A549 (cell line): ENCODE measurements around the gene LMTK2. TPM values are rescaled to one million over a fixed set of nuclear protein-coding genes. Genes with fewer than 3 reads are reported as not detected.

Experiments
- ATAC-seq, 2 experiments: fragments of 200-7000 bp in 1 of 2; fragments of >200 bp in 1 of 2; cut with Nextera tagmentation in 1 of 2; cut with Tn5 transposase in 1 of 2; 3 replicates each; pipeline versions ENCODE4 v1.8.0 to v1.9.1; 2018 to 2020; ENCODE audit warnings: mild to moderate bottlenecking in 1 of 2, moderate library complexity in 1 of 2
- CTCF ChIA-PET: fragments of 300-600 bp; sonication (Branson Sonifier 250); formaldehyde crosslinking; extraction: SDS; loops from one replicate; lab custom pipeline; 2021; ENCODE audit warnings: antibody characterized with exemption, inconsistent platforms; lab: Yijun Ruan, JAX
- POLR2A ChIA-PET: fragments of 350-600 bp; formaldehyde crosslinking; extraction: SDS; loops from one replicate; lab custom pipeline; 2021; ENCODE audit warnings: antibody characterized with exemption, inconsistent platforms; lab: Yijun Ruan, JAX
- DNase-seq, 2 experiments: peaks; one replicate each; pipeline versions ENCODE4 v3.0.0 to v3.0.0-alpha.2; 2011 to 2016; ENCODE audit warnings: low read depth in 1 of 2, low spot score in 1 of 2
- FAIRE-seq: peaks from 2 replicates; lab custom pipeline; 2011; peaks lifted over from hg19 to GRCh38; lab: Jason Lieb, UNC
- H3K27ac ChIP-seq, 2 experiments: fragments of >200 bp; sonication (Bioruptor Twin); formaldehyde crosslinking; 3 replicates each; pipeline ENCODE4 v1.5.1; 2016 to 2017
- H3K4me1 ChIP-seq: fragments of >200 bp; sonication (Bioruptor Twin); formaldehyde crosslinking; 3 replicates; pipeline ENCODE4 v1.6.1; 2016
- H3K4me2 ChIP-seq: fragments of >200 bp; sonication (Bioruptor Twin); formaldehyde crosslinking; 3 replicates; pipeline ENCODE4 v1.6.1; 2016
- H3K4me3 ChIP-seq: fragments of >200 bp; sonication (Bioruptor Twin); formaldehyde crosslinking; 3 replicates; pipeline ENCODE4 v1.5.1; 2016
- H3K9me3 ChIP-seq: fragments of >200 bp; sonication (Bioruptor Twin); formaldehyde crosslinking; 3 replicates; pipeline ENCODE4 v1.6.1; 2016
- CBX2 ChIP-seq: fragments of 200-600 bp; sonication (generic); IDR thresholded peaks from 2 replicates; pipeline ENCODE4 v1.6.1; 2016; ENCODE audit warnings: low read depth, mild to moderate bottlenecking, borderline replicate concordance
- CEBPB ChIP-seq, 2 experiments: fragments of >200 bp in 1 of 2; sonication (Bioruptor Twin) in 1 of 2; formaldehyde crosslinking in 1 of 2; IDR thresholded peaks; 2 replicates each; pipeline ENCODE4 v1.6.1; 2012 to 2016
- FOSB ChIP-seq: fragments of 250-450 bp; sonication (Bioruptor Pico); IDR thresholded peaks from 2 replicates; pipeline ENCODE4 v1.5.0; 2020; ENCODE audit warnings: mild to moderate bottlenecking, moderate library complexity
- GATA3 ChIP-seq: IDR thresholded peaks from 2 replicates; pipeline ENCODE4 v1.6.1; 2012; ENCODE audit warnings: borderline replicate concordance
- HDAC2 ChIP-seq: fragments of 200-600 bp; sonication (generic); IDR thresholded peaks from 2 replicates; pipeline ENCODE4 v1.6.1; 2016
- HOXA7 ChIP-seq: fragments of 250-450 bp; sonication (Bioruptor Pico); IDR thresholded peaks from 2 replicates; pipeline ENCODE4 v1.5.0; 2020; ENCODE audit warnings: mild to moderate bottlenecking, moderate library complexity
- HOXB5 ChIP-seq: fragments of 250-450 bp; sonication (Bioruptor Pico); IDR thresholded peaks from 2 replicates; pipeline ENCODE4 v1.5.0; 2020; ENCODE audit warnings: mild to moderate bottlenecking, moderate library complexity
- JUNB ChIP-seq: fragments of >200 bp; sonication (Bioruptor Twin); formaldehyde crosslinking; IDR thresholded peaks from 2 replicates; pipeline ENCODE4 v1.6.1; 2016
- KDM1A ChIP-seq: fragments of 200-600 bp; sonication (generic); IDR thresholded peaks from 2 replicates; pipeline ENCODE4 v1.6.1; 2016; ENCODE audit warnings: low read depth, mild to moderate bottlenecking
- KDM5A ChIP-seq: fragments of 200-600 bp; sonication (generic); IDR thresholded peaks from 2 replicates; pipeline ENCODE4 v1.6.1; 2016; ENCODE audit warnings: antibody characterized with exemption, mild to moderate bottlenecking
- MAFK ChIP-seq: fragments of 450-650 bp; IDR thresholded peaks from 2 replicates; pipeline ENCODE4 v1.6.1; 2014; ENCODE audit not compliant: partially characterized antibody
- MAZ ChIP-seq: fragments of 150-350 bp; IDR thresholded peaks from 2 replicates; pipeline ENCODE4 v1.6.1; 2014; ENCODE audit warnings: antibody characterized with exemption, low read depth, low read length, borderline replicate concordance
- MYC ChIP-seq: IDR thresholded peaks from 2 replicates; pipeline ENCODE4 v1.6.1; 2012; ENCODE audit warnings: mild to moderate bottlenecking, inconsistent platforms, low read length, improper control_type of control experiment, borderline replicate concordance
- NFE2L2 ChIP-seq: fragments of 150-350 bp; conservative IDR thresholded peaks from 2 replicates; pipeline ENCODE4 v1.6.1; 2014; ENCODE audit warnings: low read length
- NR3C1 ChIP-seq: fragments of >200 bp; sonication (Bioruptor Twin); formaldehyde crosslinking; IDR thresholded peaks from 3 replicates; pipeline ENCODE4 v1.6.1; 2017
- RNF2 ChIP-seq: fragments of 200-600 bp; sonication (generic); IDR thresholded peaks from 2 replicates; pipeline ENCODE4 v1.6.1; 2016; ENCODE audit warnings: low read depth, mild to moderate bottlenecking, antibody characterized with exemption, moderate library complexity, borderline replicate concordance
- TFCP2L1 ChIP-seq: fragments of 250-450 bp; sonication (Bioruptor Pico); IDR thresholded peaks from 2 replicates; pipeline ENCODE4 v1.5.0; 2021; ENCODE audit warnings: mild to moderate bottlenecking
- ZNF302 ChIP-seq: fragments of 250-450 bp; sonication (Bioruptor Pico); IDR thresholded peaks from 2 replicates; pipeline ENCODE4 v1.9.0; 2021; ENCODE audit warnings: inconsistent platforms, mild to moderate bottlenecking, moderate library complexity
- WGBS: methylation state at CpG from one replicate; pipeline ENCODE4 v1.1.6; 2017; ENCODE audit errors: missing lambda C conversion rate; 5-methylcytosine and 5-hydroxymethylcytosine counted together
- polyA plus RNA-seq, 4 experiments: library from polyadenylated mRNA; depleted of rRNA in 3 of 4; stranded (reverse); fragments of >200 nt; fragmentation: RNase III in 1 of 4; extraction: RNeasy Plus Mini Kit Qiagen cat#74134 plus additional on column Dnase treatment in 1 of 4; gene quantifications; 2 replicates in 3 of 4; 3 replicates in 1 of 4; pipeline ENCODE4 v1.2.3, GENCODE V29; 2011 to 2017
- TF ChIP-seq, protein P1 (sequence below): IDR thresholded peaks from 2 replicates; pipeline ENCODE4 v1.6.1; 2012
- TF ChIP-seq, protein P2 (sequence below): fragments of >200 bp; sonication (Bioruptor Twin); formaldehyde crosslinking; IDR thresholded peaks from 2 replicates; pipeline ENCODE4 v1.6.1; 2016
- TF ChIP-seq, protein P3 (sequence below): IDR thresholded peaks from 2 replicates; pipeline ENCODE4 v1.6.1; 2012; ENCODE audit warnings: low read depth, borderline replicate concordance
- TF ChIP-seq, protein P4 (sequence below): fragments of >200 bp; sonication (Bioruptor Twin); formaldehyde crosslinking; IDR thresholded peaks from 3 replicates; pipeline ENCODE4 v1.6.1; 2016
- TF ChIP-seq, protein P5 (sequence below): fragments of 200-600 bp; sonication (generic); IDR thresholded peaks from 2 replicates; pipeline ENCODE4 v1.6.1; 2016; ENCODE audit warnings: antibody characterized with exemption, mild to moderate bottlenecking, moderate library complexity
- TF ChIP-seq, protein P6 (sequence below): fragments of 150-350 bp; IDR thresholded peaks from 2 replicates; pipeline ENCODE4 v1.6.1; 2014; ENCODE audit warnings: low read depth, mild to moderate bottlenecking, low read length

The LMTK2 gene
- polyA plus RNA-seq, 2 of the 4 experiments (the other 2 are of a cell fraction) = 7.9 to 13.0 TPM

DNA sequence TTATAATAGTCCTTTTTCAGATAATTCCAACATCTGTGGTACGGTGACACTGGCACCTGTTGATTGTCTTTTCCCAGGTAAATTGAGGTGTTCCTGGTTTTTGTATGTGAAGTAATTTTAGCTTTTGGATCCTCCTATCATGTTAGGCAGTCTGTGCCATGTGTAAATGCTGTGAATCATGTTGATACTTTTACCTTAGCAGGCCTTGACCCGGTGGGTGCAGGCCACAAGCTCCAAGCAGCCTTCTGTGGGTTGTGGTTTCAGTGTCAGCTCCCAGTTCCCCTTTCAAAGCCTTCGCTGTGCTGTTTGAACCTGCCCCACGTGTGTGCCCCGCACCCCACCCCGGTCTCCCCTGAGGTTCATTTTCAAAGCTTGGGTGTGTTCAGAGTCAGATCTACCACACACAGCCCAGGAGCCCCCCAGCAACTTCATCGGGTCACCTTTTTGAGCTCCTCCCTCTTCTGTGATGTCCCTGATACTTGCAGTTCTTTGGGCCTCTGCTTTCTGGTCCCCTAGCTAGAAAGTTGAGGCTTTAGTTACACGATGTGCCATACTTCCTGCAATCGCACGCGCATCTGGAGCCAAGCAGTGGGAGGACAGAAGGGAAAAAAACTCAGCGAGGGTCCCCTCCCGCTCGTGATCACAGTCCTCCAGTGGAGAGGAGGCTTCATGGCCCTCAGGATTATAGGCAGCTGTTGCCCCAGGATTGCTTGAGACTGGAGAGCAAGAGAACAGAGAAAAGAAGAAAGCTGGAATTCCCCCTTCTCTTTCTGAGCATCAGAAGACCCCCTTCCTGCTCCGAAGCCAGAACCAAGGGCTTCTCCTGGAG, 95.9 kb downstream of the LMTK2 start:
- no peak overlapping the region for H3K27ac ChIP-seq
- ATAC-seq = no peak
- ChIA-PET CTCF (interaction anchor here (0.6 to 1.6 kb wide), 4 partner anchors 15 to 181 kb away, joined by 3 to 4 read pairs (median 4); no protein-coding TSS in a partner anchor), POLR2A (no interaction called here)
- no peak for DNase-seq
- H3K4me1 ChIP-seq = no peaks in the 10 kb centered on the region
- H3K4me3 ChIP-seq = no peak overlapping the region
- TF ChIP-seq KDM5A (no peak), RNF2 (no peak), JUNB (no peak), HOXA7 (CRISPR knock-in tag) (no peak), FOSB (CRISPR knock-in tag) (no peak), CBX2 (no peak), CEBPB (IDR thresholded peaks at IDR 0.05) (no peak)
- TF ChIP-seq, protein P1, sequence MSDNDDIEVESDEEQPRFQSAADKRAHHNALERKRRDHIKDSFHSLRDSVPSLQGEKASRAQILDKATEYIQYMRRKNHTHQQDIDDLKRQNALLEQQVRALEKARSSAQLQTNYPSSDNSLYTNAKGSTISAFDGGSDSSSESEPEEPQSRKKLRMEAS = no peak
- TF ChIP-seq, protein P2, sequence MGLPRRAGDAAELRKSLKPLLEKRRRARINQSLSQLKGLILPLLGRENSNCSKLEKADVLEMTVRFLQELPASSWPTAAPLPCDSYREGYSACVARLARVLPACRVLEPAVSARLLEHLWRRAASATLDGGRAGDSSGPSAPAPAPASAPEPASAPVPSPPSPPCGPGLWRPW = no peak
- TF ChIP-seq, protein P3, sequence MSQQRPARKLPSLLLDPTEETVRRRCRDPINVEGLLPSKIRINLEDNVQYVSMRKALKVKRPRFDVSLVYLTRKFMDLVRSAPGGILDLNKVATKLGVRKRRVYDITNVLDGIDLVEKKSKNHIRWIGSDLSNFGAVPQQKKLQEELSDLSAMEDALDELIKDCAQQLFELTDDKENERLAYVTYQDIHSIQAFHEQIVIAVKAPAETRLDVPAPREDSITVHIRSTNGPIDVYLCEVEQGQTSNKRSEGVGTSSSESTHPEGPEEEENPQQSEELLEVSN = no peak
- peaks cover 3% of the 10 kb centered on the region; the same call in 1 of the 3 replicates for H3K9me3 ChIP-seq
- WGBS = 84% methylated on average over 15 of the region's 15 CpGs
- no peak for FAIRE-seq
- no peak overlapping the region for H3K4me2 ChIP-seq

DNA sequence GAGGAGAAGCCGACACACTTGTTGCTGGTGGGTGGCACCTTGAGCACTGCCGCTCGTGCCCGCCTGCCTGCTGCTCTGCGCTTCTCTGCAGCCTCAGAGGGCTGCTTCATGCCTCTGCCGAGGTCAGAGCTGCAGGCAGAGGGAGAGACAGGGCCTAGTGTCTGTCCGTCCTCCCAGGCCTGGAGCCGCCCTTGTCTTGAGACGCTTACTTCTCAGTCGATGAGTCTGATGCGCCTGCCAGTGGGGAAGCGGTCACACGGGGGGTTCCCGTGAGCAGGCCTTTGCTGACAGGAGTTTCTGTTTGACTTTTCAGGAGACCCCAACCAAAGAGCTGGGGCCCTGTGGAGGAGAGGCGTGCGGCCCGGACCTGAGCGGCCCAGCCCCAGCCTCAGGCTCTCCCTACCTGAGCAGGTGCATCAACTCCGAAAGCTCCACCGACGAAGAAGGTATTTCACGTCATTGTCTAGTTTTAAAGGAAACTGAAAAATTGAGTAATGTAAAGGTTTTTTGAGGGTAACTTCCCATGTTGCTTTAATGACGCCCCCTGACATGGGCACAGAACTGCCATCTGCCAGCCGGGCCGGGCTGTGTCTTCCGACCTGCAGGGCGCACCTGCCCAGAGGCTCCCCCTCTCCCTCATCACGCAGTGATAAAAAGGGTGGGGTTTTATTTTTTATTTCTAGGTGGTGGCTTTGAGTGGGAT, 96.8 kb downstream of the LMTK2 start:
- Histone ChIP-seq H3K27ac (no peak overlapping the region), H3K9me3 (peaks cover 1% of the 10 kb centered on the region; the same call in 1 of the 3 replicates), H3K4me3 (no peak overlapping the region), H3K4me1 (no peaks in the 10 kb centered on the region), H3K4me2 (no peak overlapping the region)
- TF ChIP-seq NR3C1 (no peak), HOXB5 (CRISPR knock-in tag) (no peak), GATA3 (no peak), KDM1A (no peak), NFE2L2 (no peak), FOSB (CRISPR knock-in tag) (no peak)
- TF ChIP-seq, protein P4, sequence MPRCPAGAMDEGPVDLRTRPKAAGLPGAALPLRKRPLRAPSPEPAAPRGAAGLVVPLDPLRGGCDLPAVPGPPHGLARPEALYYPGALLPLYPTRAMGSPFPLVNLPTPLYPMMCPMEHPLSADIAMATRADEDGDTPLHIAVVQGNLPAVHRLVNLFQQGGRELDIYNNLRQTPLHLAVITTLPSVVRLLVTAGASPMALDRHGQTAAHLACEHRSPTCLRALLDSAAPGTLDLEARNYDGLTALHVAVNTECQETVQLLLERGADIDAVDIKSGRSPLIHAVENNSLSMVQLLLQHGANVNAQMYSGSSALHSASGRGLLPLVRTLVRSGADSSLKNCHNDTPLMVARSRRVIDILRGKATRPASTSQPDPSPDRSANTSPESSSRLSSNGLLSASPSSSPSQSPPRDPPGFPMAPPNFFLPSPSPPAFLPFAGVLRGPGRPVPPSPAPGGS = no peak
- ChIA-PET POLR2A (no interaction called here), CTCF (interaction anchor here (0.6 kb wide), 2 partner anchors 69 to 182 kb away, joined by 3 to 4 read pairs; no protein-coding TSS in a partner anchor)
- no peak for DNase-seq
- no peak for ATAC-seq
- no peak for FAIRE-seq
- 91% methylated on average over 27 of the region's 28 CpGs for WGBS

DNA sequence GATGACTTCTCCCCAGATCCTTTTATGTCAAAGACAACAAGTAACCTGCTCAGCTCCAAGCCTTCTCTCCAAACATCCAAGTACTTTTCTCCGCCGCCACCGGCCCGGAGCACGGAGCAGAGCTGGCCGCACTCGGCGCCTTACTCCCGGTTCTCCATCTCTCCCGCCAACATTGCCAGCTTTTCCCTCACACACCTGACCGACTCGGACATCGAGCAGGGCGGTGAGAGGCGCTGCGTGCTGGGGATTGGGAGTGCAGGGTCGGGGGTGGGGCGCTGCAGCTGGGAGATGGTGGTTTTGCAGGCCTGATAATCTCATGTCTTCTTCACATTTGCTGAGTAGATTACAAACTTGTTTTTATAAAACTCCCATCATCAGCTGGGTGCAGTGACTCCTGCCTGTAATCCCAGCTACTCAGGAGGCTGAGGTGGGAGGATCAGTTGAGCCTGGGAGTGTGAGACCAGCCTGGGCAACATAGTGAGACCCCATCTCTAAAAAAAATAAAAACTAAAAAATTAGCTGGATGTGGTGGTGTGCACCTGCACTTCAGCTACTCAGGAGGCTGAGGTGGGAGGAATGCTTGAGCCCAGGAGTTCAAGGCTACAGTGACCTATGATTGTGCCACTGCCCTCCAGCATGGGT, 97.4 kb downstream of the LMTK2 start:
- no peak for ATAC-seq
- ChIA-PET CTCF (interaction anchor here (0.6 to 0.8 kb wide), 2 partner anchors 69 to 187 kb away, joined by 3 read pairs; no protein-coding TSS in a partner anchor), POLR2A (no interaction called here)
- Histone ChIP-seq H3K9me3 (no peaks in the 10 kb centered on the region), H3K4me1 (no peaks in the 10 kb centered on the region), H3K27ac (no peak overlapping the region), H3K4me2 (no peak overlapping the region), H3K4me3 (no peak overlapping the region)
- no peak for FAIRE-seq
- TF ChIP-seq HDAC2 = no peak
- TF ChIP-seq, protein P5, sequence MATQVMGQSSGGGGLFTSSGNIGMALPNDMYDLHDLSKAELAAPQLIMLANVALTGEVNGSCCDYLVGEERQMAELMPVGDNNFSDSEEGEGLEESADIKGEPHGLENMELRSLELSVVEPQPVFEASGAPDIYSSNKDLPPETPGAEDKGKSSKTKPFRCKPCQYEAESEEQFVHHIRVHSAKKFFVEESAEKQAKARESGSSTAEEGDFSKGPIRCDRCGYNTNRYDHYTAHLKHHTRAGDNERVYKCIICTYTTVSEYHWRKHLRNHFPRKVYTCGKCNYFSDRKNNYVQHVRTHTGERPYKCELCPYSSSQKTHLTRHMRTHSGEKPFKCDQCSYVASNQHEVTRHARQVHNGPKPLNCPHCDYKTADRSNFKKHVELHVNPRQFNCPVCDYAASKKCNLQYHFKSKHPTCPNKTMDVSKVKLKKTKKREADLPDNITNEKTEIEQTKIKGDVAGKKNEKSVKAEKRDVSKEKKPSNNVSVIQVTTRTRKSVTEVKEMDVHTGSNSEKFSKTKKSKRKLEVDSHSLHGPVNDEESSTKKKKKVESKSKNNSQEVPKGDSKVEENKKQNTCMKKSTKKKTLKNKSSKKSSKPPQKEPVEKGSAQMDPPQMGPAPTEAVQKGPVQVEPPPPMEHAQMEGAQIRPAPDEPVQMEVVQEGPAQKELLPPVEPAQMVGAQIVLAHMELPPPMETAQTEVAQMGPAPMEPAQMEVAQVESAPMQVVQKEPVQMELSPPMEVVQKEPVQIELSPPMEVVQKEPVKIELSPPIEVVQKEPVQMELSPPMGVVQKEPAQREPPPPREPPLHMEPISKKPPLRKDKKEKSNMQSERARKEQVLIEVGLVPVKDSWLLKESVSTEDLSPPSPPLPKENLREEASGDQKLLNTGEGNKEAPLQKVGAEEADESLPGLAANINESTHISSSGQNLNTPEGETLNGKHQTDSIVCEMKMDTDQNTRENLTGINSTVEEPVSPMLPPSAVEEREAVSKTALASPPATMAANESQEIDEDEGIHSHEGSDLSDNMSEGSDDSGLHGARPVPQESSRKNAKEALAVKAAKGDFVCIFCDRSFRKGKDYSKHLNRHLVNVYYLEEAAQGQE = no peak
- TF ChIP-seq TFCP2L1 (CRISPR knock-in tag) = no peak
- no peak for TF ChIP-seq NFE2L2
- no peak for TF ChIP-seq MAFK
- TF ChIP-seq MYC = no peak
- TF ChIP-seq, protein P6, sequence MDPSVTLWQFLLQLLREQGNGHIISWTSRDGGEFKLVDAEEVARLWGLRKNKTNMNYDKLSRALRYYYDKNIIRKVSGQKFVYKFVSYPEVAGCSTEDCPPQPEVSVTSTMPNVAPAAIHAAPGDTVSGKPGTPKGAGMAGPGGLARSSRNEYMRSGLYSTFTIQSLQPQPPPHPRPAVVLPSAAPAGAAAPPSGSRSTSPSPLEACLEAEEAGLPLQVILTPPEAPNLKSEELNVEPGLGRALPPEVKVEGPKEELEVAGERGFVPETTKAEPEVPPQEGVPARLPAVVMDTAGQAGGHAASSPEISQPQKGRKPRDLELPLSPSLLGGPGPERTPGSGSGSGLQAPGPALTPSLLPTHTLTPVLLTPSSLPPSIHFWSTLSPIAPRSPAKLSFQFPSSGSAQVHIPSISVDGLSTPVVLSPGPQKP = no peak
- TF ChIP-seq ZNF302 (CRISPR knock-in tag) = no peak
- TF ChIP-seq MAZ = no peak
- DNase-seq = no peak
- WGBS = 96% methylated on average over 18 of the region's 18 CpGs
